Activated CD4-positive, alpha-beta T cell treated with anti-CD3 and anti-CD28 coated beads for 36 hours (primary cell): ENCODE results near the gene CBARP. TPM values are rescaled to one million over a fixed set of nuclear protein-coding genes. Genes with fewer than 3 reads are reported as not detected.

Experiments
- ATAC-seq: fragments of 200-7000 bp; cut with Tn5 transposase; one replicate; pipeline ENCODE4 v1.10.0; 2021; ENCODE audit warnings: mild to moderate bottlenecking, moderate library complexity
- CTCF ChIA-PET: fragments of 350-600 bp; sonication (Branson Sonifier 250); formaldehyde crosslinking; loops from one replicate; lab custom pipeline; 2021; ENCODE audit warnings: antibody characterized with exemption; lab: Charles Lee
- POLR2A ChIA-PET: fragments of 350-600 bp; sonication (Branson Sonifier 250); formaldehyde crosslinking; loops from one replicate; lab custom pipeline; 2021; ENCODE audit warnings: antibody characterized with exemption, inconsistent platforms; lab: Charles Lee
- DNase-seq: peaks from one replicate; pipeline ENCODE4 v3.0.0-alpha.2; 2020
- H3K27ac Mint-ChIP-seq: one replicate; pipeline ENCODE4 v1.8.0; 2021; ENCODE audit warnings: mixed read lengths
- H3K27me3 Mint-ChIP-seq: one replicate; pipeline ENCODE4 v1.8.0; 2021; ENCODE audit warnings: mixed read lengths
- H3K36me3 Mint-ChIP-seq: one replicate; pipeline ENCODE4 v1.8.0; 2021; ENCODE audit warnings: low read depth, mixed read lengths
- H3K4me1 Mint-ChIP-seq: one replicate; pipeline ENCODE4 v1.8.0; 2021; ENCODE audit warnings: mixed read lengths
- H3K4me3 Mint-ChIP-seq: one replicate; pipeline ENCODE4 v1.8.0; 2021; ENCODE audit warnings: mild to moderate bottlenecking, moderate library complexity, mixed read lengths
- H3K9me3 Mint-ChIP-seq: one replicate; pipeline ENCODE4 v1.8.0; 2021; ENCODE audit warnings: low read depth, mixed read lengths
- intact Hi-C, 2 experiments: fragments of 100-400 bp; cut with DNase I in 1 of 2; cut with micrococcal nuclease in 1 of 2; formaldehyde crosslinking; loops; one replicate each; pipeline versions ENCODE4 v1.14.2 to v1.15.1; 2022 to 2024; cut with DNase I, micrococcal nuclease
- total RNA-seq, 2 experiments: library from RNA; stranded (reverse); gene quantifications; one replicate each; pipeline ENCODE4 v1.2.3, GENCODE V29; 2021

Gene CBARP
- total RNA-seq, 2 experiments from 2014 or later, result 0.82 to 1.1 TPM

- peaks cover 68% of the 10 kb centered on the region for H3K4me1 Mint-ChIP-seq
- no peaks in the 10 kb centered on the region for H3K9me3 Mint-ChIP-seq
- H3K27me3 Mint-ChIP-seq, result no peaks in the 10 kb centered on the region
These were observed 31.8 kb upstream of the CBARP start for GRCh38 chr19:1269478-1270212.

GRCh38 chr19:1269065-1269477, 31.3 kb upstream of the CBARP start, which contains the start of gene CIRBP:
CIRBP (plus strand) TSS chr19:1269332; CDS start chr19:1270934, 1,602 bp downstream.
- intact Hi-C loops, result loop anchor here (1.0 to 10.0 kb wide), 10 partner anchors 9 to 826 kb away; partner anchors contain the start of genes DAZAP1 (in 1 of the 2), GPX4 (in 1 of the 2), IZUMO4 (in 1 of the 2) and KLF16 (in 1 of the 2)
- peak; percentile 87 for ATAC-seq
- CTCF ChIA-PET, result interaction anchor here (0.6 to 7.2 kb wide), 9 partner anchors 10 to 202 kb away, joined by 3 to 163 read pairs (median 4); partner anchors contain the start of genes ARHGAP45 and ATP5F1D

More at GRCh38 chr19:1269478-1270212, 31.8 kb upstream of the CBARP start:
- peak overlapping the region; percentile 87 for H3K27ac Mint-ChIP-seq
- peak overlapping the region; percentile 84 for H3K4me3 Mint-ChIP-seq
- peaks cover 50% of the 10 kb centered on the region for H3K36me3 Mint-ChIP-seq
- ChIA-PET CTCF (interaction anchor here (0.6 to 7.2 kb wide), 9 partner anchors 11 to 202 kb away, joined by 3 to 163 read pairs (median 4); partner anchors contain the start of genes ARHGAP45 and ATP5F1D), POLR2A (interaction anchor here (0.5 to 1.7 kb wide), 28 partner anchors 8 to 759 kb away, joined by 3 to 59 read pairs (median 4); partner anchors contain the start of genes CNN2, NDUFS7, REEP6 and RNU6-2)
- intact Hi-C loops, result loop anchor here (1.0 to 10.0 kb wide), 10 partner anchors 9 to 825 kb away; partner anchors contain the start of genes DAZAP1 (in 1 of the 2), GPX4 (in 1 of the 2), IZUMO4 (in 1 of the 2) and KLF16 (in 1 of the 2)
- DNase-seq (peak; percentile 93), ATAC-seq (peak; percentile 27)

GRCh38 chr19:1268226-1269064, 30.6 kb upstream of the CBARP start:
- intact Hi-C loops, result loop anchor here (1.0 to 10.0 kb wide), 10 partner anchors 8 to 826 kb away; partner anchors contain the start of genes DAZAP1 (in 1 of the 2), GPX4 (in 1 of the 2), IZUMO4 (in 1 of the 2) and KLF16 (in 1 of the 2)
- H3K4me3 Mint-ChIP-seq, result peak overlapping the region; percentile 67
- DNase-seq (no peak), ATAC-seq (no peak)
- H3K4me1 Mint-ChIP-seq, result peaks cover 60% of the 10 kb centered on the region
- CTCF ChIA-PET, result interaction anchor here (0.7 to 7.2 kb wide), 9 partner anchors 9 to 177 kb away, joined by 3 to 163 read pairs (median 4); partner anchors contain the start of gene ATP5F1D
- H3K27ac Mint-ChIP-seq, result peak overlapping the region; percentile 6
- H3K9me3 Mint-ChIP-seq, result no peaks in the 10 kb centered on the region
- no peaks in the 10 kb centered on the region for H3K27me3 Mint-ChIP-seq
- POLR2A ChIA-PET, result interaction anchor here (0.6 to 1.7 kb wide), 40 partner anchors 8 to 822 kb away, joined by 3 to 59 read pairs (median 4); partner anchors contain the start of genes ABHD17A, ARHGAP45, ATP5F1D and CNN2
- peaks cover 39% of the 10 kb centered on the region for H3K36me3 Mint-ChIP-seq

More at GRCh38 chr19:1269065-1269477, 31.3 kb upstream of the CBARP start, which contains the start of gene CIRBP:
- DNase-seq, result peak; percentile 100
- no peaks in the 10 kb centered on the region for H3K27me3 Mint-ChIP-seq
- no peaks in the 10 kb centered on the region for H3K9me3 Mint-ChIP-seq
- H3K4me3 Mint-ChIP-seq, result peak within 1 kb of the TSS; percentile 84
- peaks cover 66% of the 10 kb centered on the region for H3K4me1 Mint-ChIP-seq
- peaks cover 46% of the 10 kb centered on the region for H3K36me3 Mint-ChIP-seq
- peak within 1 kb of the TSS; percentile 87 for H3K27ac Mint-ChIP-seq
- POLR2A ChIA-PET, result interaction anchor here (0.5 to 1.7 kb wide), 44 partner anchors 8 to 821 kb away, joined by 3 to 59 read pairs (median 4); partner anchors contain the start of genes ABHD17A, ARHGAP45, ATP5F1D and CNN2

- POLR2A ChIA-PET, result no interaction called here
- no peaks in the 10 kb centered on the region for H3K27me3 Mint-ChIP-seq
- peak overlapping the region; percentile 45 for H3K4me3 Mint-ChIP-seq
- intact Hi-C loops, result loop anchor here in 1 of 2 experiments (1.0 to 10.0 kb wide), 5 partner anchors 23 to 827 kb away; partner anchors contain the start of genes GPX4, IZUMO4, KLF16 and MOB3A
- H3K36me3 Mint-ChIP-seq, result peaks cover 31% of the 10 kb centered on the region
- peaks cover 60% of the 10 kb centered on the region for H3K4me1 Mint-ChIP-seq
- no peak for ATAC-seq
- peak; percentile 54 for DNase-seq
- CTCF ChIA-PET, result interaction anchor here (0.7 to 7.2 kb wide), 5 partner anchors 14 to 168 kb away, joined by 3 to 163 read pairs (median 9); partner anchors contain the start of gene ATP5F1D
- H3K9me3 Mint-ChIP-seq, result no peaks in the 10 kb centered on the region
- H3K27ac Mint-ChIP-seq, result peak overlapping the region; percentile 55
These were observed 29.8 kb upstream of the CBARP start for GRCh38 chr19:1267477-1268225.

- DNase-seq (peak; percentile 80), ATAC-seq (no peak)
- Mint-ChIP-seq H3K4me1 (peaks cover 58% of the 10 kb centered on the region), H3K36me3 (peaks cover 26% of the 10 kb centered on the region), H3K9me3 (no peaks in the 10 kb centered on the region), H3K27me3 (no peaks in the 10 kb centered on the region), H3K4me3 (peak overlapping the region; percentile 45), H3K27ac (peak overlapping the region; percentile 55)
- CTCF ChIA-PET, result interaction anchor here (0.6 to 7.2 kb wide), 5 partner anchors 8 to 42 kb away, joined by 3 to 163 read pairs (median 9); partner anchors contain the start of genes ATP5F1D and FAM174C
- POLR2A ChIA-PET, result interaction anchor here (0.9 to 1.8 kb wide), 4 partner anchors 8 to 23 kb away, joined by 3 to 36 read pairs (median 4); partner anchors contain the start of gene FAM174C
- intact Hi-C loops, result loop anchor here (1.0 to 10.0 kb wide), 5 partner anchors 18 to 828 kb away; partner anchors contain the start of genes IZUMO4 (in 1 of the 2), KLF16 (in 1 of the 2), MOB3A (in 1 of the 2) and POLR2E (in 1 of the 2)
These were observed 29.2 kb upstream of the CBARP start for GRCh38 chr19:1266916-1267476.

GRCh38 chr19:1266129-1266915, 28.5 kb upstream of the CBARP start:
- peak overlapping the region; percentile 38 for H3K4me3 Mint-ChIP-seq
- POLR2A ChIA-PET, result interaction anchor here (0.9 to 1.8 kb wide), 5 partner anchors 9 to 22 kb away, joined by 3 to 36 read pairs (median 4); partner anchors contain the start of gene FAM174C
- DNase-seq (peak; percentile 91), ATAC-seq (peak; percentile 30)
- peaks cover 58% of the 10 kb centered on the region for H3K4me1 Mint-ChIP-seq
- intact Hi-C loops, result loop anchor here (1.0 to 10.0 kb wide), 5 partner anchors 17 to 828 kb away; partner anchors contain the start of genes IZUMO4 (in 1 of the 2), KLF16 (in 1 of the 2), MOB3A (in 1 of the 2) and POLR2E (in 1 of the 2)
- CTCF ChIA-PET, result interaction anchor here (0.6 to 7.2 kb wide), 9 partner anchors 9 to 190 kb away, joined by 3 to 163 read pairs (median 6); partner anchors contain the start of genes ATP5F1D and FAM174C
- peaks cover 24% of the 10 kb centered on the region for H3K36me3 Mint-ChIP-seq
- H3K27ac Mint-ChIP-seq, result no peak overlapping the region
- no peaks in the 10 kb centered on the region for H3K9me3 Mint-ChIP-seq
- H3K27me3 Mint-ChIP-seq, result no peaks in the 10 kb centered on the region

- ChIA-PET CTCF (interaction anchor here (1.0 to 7.2 kb wide), 5 partner anchors 12 to 189 kb away, joined by 3 to 163 read pairs (median 9); partner anchors contain the start of gene ATP5F1D), POLR2A (interaction anchor here (1.1 to 1.8 kb wide), 2 partner anchors 19 to 21 kb away, joined by 3 to 36 read pairs; no protein-coding TSS in a partner anchor)
- H3K36me3 Mint-ChIP-seq, result peaks cover 19% of the 10 kb centered on the region
- H3K4me1 Mint-ChIP-seq, result peaks cover 53% of the 10 kb centered on the region
- ATAC-seq, result peak; percentile 1
- intact Hi-C loops, result loop anchor here (1.0 to 10.0 kb wide), 5 partner anchors 16 to 829 kb away; partner anchors contain the start of genes IZUMO4 (in 1 of the 2), KLF16 (in 1 of the 2), MOB3A (in 1 of the 2) and POLR2E (in 1 of the 2)
- no peaks in the 10 kb centered on the region for H3K27me3 Mint-ChIP-seq
- no peaks in the 10 kb centered on the region for H3K9me3 Mint-ChIP-seq
- no peak overlapping the region for H3K27ac Mint-ChIP-seq
- DNase-seq, result peak; percentile 65
- H3K4me3 Mint-ChIP-seq, result peak overlapping the region; percentile 17
These were observed 27.9 kb upstream of the CBARP start for GRCh38 chr19:1265615-1266128.
